ENCODE results near the gene NECAB2.

- TF ChIP-seq EZH2phosphoT487 (IDR thresholded peaks at IDR 0.05; ENCODE audit: insufficient read depth, low read depth) (no peak), EZH2 (IDR thresholded peaks at IDR 0.05; ENCODE audit: insufficient read depth, poor library complexity, severe bottlenecking) (no peak)
Measured at GRCh38 chr16:84009282-84009681, 41.2 kb downstream of the NECAB2 start.

Data from GM23248 (cell line).